GM21529 (cell line): ENCODE data around the gene VCX3A.
"Not testable (repeated sequence)": the region's sequence is repeated elsewhere in the genome, so short reads cannot be mapped to it uniquely, and the experiment has no call there.

Experiments used
- ATAC-seq: cut with Tn5 transposase; IDR thresholded peaks from one replicate; pipeline ENCODE4 v1.9.1; 2021; ENCODE audit not compliant: unreplicated experiment

The VCX3A gene

DNA sequence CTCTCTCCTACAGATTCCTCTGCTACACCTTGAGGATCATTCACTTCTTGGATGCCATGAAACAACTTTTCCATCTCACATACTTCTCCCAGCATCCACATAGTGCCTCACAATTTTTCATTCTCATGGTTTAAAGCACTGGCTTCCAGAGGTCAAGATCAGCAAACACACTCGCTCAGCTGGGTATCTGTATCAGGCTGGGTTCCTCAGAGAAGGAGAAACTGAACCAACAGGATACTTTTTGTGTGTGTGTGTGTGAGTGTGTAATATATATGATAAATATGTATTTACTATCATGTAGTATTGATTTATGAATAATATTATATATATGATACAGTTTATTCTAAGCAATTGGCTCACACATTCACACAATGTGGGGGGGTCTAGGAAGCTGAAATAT is at the start of gene VCX3A:
TSS of gene VCX3A (minus strand) at position 101 of the 400 bp plus-strand sequence. CDS start 621 bp downstream, outside the sequence.
- ATAC-seq = not testable (repeated sequence)

DNA sequence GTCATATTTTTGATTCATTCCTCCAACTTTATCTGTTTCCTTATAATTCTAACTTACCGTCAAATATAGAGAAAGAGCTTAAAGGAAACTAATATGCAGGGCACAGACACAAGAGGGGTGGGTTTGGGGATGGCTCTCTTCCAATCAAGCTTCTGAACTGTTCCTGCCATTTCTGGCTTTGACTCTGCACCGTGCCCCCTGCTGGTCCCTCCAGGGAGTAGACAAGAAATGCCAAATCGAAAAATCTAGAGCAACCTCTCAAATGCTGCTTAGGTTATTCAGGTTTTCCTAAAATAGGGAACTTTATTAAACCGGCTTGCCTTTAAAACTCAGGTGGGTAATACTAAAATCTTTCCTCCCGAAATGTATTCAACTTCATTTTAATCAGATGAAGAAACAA is 39.8 kb upstream of the VCX3A start:
- ATAC-seq = no peak

- no peak for ATAC-seq
Observed at GRCh38 chrX:6568031-6568430, 33.1 kb upstream of the VCX3A start.

DNA sequence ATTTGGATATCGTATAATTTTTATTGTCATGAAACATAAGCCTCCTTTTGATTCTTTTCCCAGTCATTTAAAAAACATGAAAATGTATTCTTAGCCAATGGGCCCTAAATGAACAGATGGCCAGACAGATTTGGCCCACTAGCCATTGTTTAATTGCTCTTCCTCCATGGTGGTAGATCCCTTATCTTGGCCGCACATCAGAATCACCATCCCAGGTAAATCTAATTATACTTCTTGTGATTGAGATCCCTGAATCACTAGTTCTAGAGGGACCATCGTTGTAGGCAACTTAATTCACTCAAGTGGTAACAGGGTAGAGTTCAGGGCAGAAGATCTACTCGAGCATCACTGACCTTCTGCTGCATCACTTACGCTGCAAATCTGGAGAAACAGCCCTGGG is 24.1 kb upstream of the VCX3A start:
- ATAC-seq = no peak

- no peak for ATAC-seq
Observed at GRCh38 chrX:6557690-6558089, 22.8 kb upstream of the VCX3A start.

DNA sequence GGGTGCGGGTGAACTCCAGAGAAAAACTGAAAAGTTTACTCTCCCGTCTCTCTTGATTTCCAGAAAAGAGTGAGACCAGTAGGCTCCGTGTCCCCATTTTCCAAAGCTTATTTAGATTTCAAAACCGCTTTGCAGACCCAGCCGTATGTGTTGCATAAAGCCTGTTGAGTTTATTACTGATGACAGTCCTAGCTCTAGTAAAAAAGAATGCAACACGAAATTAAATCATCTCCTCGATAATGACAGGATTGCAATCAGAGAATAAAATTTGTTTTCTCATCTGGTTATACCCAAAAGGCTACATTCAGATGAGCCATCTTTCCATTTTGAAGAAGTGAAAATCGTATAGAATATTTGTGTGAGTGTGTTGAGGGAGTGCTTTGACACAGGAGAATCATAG is 16.1 kb upstream of the VCX3A start:
- ATAC-seq = no peak

DNA sequence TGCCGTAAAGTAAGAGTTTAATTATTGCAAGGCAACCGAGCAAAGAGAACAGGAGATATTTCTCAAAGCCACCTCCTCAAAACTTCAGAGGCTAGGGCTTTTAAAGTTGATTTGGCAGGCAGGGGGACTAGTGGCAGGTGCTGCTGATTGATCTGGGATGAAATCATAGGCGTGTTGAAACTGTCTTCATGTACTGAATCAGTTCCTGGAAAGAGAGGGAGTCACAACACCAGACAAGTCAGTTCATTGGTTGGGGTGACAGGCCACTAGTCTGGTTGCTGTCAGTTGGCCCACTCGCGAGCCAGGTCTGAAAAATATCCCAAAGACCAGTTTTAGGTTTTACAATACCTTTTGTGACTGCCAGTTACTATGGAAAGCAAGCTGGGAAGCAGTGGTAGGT is 10.8 kb upstream of the VCX3A start:
- ATAC-seq = no peak

DNA sequence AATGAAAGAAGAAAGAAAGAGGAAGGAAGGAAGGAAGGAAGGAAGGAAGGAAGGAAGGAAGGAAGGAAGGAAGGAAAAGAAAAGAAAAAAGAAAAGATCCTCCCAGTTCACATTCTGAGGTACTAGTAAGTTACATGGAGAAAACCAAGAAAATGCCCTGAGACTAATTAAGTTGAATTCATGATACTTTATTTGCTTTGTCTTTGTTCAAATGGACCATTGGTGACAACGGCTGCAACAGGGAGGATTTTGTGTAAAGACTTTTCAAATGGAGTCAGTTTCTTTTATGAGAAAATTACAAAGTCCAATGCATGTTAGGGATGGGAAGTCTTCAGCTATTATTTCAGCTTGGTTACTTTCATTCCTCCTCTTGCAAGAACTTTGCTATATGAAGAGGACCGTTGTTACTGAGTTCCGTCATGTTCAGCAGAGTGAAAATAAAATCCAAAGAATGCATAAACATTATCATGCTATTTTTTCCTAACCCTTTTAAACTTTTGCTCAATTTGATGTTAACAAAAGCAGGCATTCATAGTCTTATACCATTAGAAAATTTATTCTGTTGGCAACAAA is 8.3 kb downstream of the VCX3A start:
- ATAC-seq = no peak

- ATAC-seq = no peak
Observed at GRCh38 chrX:6517376-6517775, 17.5 kb downstream of the VCX3A start.

DNA sequence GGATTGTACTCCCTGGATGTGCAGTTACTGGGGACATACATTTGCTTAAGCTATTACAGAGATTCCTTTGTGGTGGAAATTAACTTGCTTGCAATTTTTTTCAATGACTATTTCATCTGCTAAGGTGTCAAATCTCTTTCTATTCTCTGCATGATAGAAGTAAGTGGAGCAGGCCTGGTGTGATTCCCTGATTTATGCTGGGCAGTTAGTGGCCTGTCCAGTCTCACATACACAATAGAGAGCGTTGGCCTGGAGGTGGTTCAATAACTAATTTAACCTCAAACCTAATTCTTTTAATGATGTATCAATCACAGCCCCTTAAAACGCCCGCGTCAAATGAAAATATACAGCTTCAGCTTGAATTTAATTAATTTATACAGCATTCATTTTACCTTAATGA is 28.5 kb downstream of the VCX3A start:
- no peak for ATAC-seq

- ATAC-seq = no peak
Observed at GRCh38 chrX:6505960-6506359, 29.0 kb downstream of the VCX3A start.

- ATAC-seq = no peak
Observed at GRCh38 chrX:6500719-6501118, 34.2 kb downstream of the VCX3A start.

DNA sequence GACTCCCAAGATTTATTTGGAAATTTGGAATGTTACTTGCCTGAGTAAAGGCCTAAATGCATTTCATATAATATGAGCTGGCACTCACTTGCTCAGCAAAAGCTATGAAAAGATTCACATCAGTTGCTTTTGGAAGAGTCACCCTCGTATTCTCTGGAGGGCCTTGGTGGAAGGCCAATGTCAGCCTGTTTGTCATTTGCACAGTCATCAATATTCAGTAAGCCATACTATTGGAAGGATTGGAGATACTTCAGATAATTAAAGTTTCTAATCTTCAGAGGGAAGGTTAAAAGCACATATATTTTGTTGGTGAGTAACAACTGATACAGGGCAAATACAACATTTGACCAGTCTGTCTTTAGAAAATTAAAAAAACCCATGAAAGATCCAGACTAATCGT is 36.6 kb downstream of the VCX3A start:
- ATAC-seq = no peak
